ENCODE data around the gene ITPRIP. TPM values are rescaled to one million over a fixed set of nuclear protein-coding genes. Genes with fewer than 3 reads are reported as not detected.

Gene ITPRIP
- total and polyA plus RNA-seq, 2 donors from 2014 or later = 9.0 to 21.6 TPM

DNA sequence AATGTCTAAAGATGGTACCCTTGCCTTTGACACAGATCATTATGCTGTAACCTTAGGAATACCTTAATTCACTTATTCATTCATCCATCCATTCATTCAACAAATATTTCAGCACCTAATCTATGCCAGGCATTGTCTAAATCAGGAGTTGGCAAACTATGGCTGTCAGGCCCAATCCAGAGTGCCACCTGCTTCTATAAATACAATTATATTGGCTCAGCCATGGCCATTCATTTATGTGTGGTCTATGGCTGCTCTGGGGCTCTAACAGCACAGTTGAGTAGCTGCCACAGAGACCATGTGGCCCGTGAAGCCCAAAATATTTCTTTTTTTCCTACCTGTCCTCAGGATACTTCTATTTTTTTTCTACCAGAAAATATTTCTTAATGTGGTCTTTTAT is 6.0 kb upstream of the ITPRIP start:
- H3K27me3 ChIP-seq (ENCODE audit: control insufficient read depth, insufficient read depth, low read length) = no peaks in the 10 kb centered on the region
- H3K27ac ChIP-seq (ENCODE audit: low read depth in 2 of 2, low read length in 2 of 2) = no peak overlapping the region
- no peak overlapping the region for H3K9ac ChIP-seq (ENCODE audit: low read length in 3 of 3)
- DNase-seq (no peak), FAIRE-seq (no peak)
- intact Hi-C loops (cut with DNase I) = no loop called here
- H3K4me3 ChIP-seq (ENCODE audit: low read length in 3 of 3) = no peak overlapping the region
- TF ChIP-seq, protein P1, sequence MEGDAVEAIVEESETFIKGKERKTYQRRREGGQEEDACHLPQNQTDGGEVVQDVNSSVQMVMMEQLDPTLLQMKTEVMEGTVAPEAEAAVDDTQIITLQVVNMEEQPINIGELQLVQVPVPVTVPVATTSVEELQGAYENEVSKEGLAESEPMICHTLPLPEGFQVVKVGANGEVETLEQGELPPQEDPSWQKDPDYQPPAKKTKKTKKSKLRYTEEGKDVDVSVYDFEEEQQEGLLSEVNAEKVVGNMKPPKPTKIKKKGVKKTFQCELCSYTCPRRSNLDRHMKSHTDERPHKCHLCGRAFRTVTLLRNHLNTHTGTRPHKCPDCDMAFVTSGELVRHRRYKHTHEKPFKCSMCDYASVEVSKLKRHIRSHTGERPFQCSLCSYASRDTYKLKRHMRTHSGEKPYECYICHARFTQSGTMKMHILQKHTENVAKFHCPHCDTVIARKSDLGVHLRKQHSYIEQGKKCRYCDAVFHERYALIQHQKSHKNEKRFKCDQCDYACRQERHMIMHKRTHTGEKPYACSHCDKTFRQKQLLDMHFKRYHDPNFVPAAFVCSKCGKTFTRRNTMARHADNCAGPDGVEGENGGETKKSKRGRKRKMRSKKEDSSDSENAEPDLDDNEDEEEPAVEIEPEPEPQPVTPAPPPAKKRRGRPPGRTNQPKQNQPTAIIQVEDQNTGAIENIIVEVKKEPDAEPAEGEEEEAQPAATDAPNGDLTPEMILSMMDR (IDR thresholded peaks at IDR 0.05; ENCODE audit: borderline replicate concordance, extremely low read depth, insufficient read depth) = no peak
- no peaks in the 10 kb centered on the region for H3K36me3 ChIP-seq (ENCODE audit: control insufficient read depth in 2 of 3, insufficient read depth in 3 of 3, low read length in 3 of 3)
- peaks cover 0 to 7% (median 4%) of the 10 kb centered on the region in 3 donors for H3K4me1 ChIP-seq (ENCODE audit: control insufficient read depth in 2 of 3, insufficient read depth in 2 of 3, low read depth in 1 of 3, low read length in 3 of 3)
- no peaks in the 10 kb centered on the region for H3K9me3 ChIP-seq (ENCODE audit: control insufficient read depth in 2 of 3, insufficient read depth in 1 of 3, low read length in 3 of 3)

GRCh38 chr10:104342941-104343411 is 4.7 kb upstream of the ITPRIP start:
- no peaks in the 10 kb centered on the region for H3K9me3 ChIP-seq (ENCODE audit: control insufficient read depth in 2 of 3, insufficient read depth in 1 of 3, low read length in 3 of 3)
- DNase-seq (no peak), FAIRE-seq (no peak)
- intact Hi-C loops (cut with DNase I) = no loop called here
- no peaks in the 10 kb centered on the region for H3K36me3 ChIP-seq (ENCODE audit: control insufficient read depth in 2 of 3, insufficient read depth in 3 of 3, low read length in 3 of 3)
- H3K27ac ChIP-seq (ENCODE audit: low read depth in 2 of 2, low read length in 2 of 2) = peak overlapping the region; percentile 27 to 86
- TF ChIP-seq, protein P1 (IDR thresholded peaks at IDR 0.05; ENCODE audit: borderline replicate concordance, extremely low read depth, insufficient read depth) = no peak
- H3K27me3 ChIP-seq (ENCODE audit: control insufficient read depth, insufficient read depth, low read length) = no peaks in the 10 kb centered on the region
- peaks cover 0 to 8% (median 4%) of the 10 kb centered on the region in 3 donors for H3K4me1 ChIP-seq (ENCODE audit: control insufficient read depth in 2 of 3, insufficient read depth in 2 of 3, low read depth in 1 of 3, low read length in 3 of 3)
- H3K4me3 ChIP-seq (ENCODE audit: low read length in 3 of 3) = no peak overlapping the region
- H3K9ac ChIP-seq (ENCODE audit: low read length in 3 of 3) = no peak overlapping the region

DNA sequence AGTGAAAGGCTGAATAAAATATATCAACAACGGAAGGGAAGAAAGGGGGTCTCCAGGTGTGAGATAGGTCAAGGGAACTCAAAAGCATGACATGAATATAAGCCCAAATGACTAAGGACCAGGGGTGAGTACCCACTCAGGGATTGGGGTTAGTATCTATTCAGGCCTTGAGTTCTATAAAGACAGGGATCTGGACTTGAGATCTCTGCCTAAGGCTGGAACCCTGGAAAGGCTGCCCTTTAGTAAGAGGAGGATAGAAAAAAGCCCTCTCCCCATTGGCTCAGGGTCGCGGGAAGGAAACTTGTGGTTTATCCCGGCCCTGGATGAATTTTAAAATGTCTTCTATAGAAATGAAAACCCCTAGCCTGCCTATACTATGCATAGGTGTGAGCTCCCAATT is 2.4 kb upstream of the ITPRIP start:
- Histone ChIP-seq H3K4me1 (ENCODE audit: control insufficient read depth in 2 of 3, insufficient read depth in 2 of 3, low read depth in 1 of 3, low read length in 3 of 3) (peaks cover 4 to 11% (median 5%) of the 10 kb centered on the region in 3 donors), H3K27me3 (ENCODE audit: control insufficient read depth, insufficient read depth, low read length) (no peaks in the 10 kb centered on the region), H3K9ac (ENCODE audit: low read length in 3 of 3) (peak overlapping the region in 2 of 3 donors; percentile 2 to 94), H3K36me3 (ENCODE audit: control insufficient read depth in 2 of 3, insufficient read depth in 3 of 3, low read length in 3 of 3) (no peaks in the 10 kb centered on the region), H3K9me3 (ENCODE audit: control insufficient read depth in 2 of 3, insufficient read depth in 1 of 3, low read length in 3 of 3) (no peaks in the 10 kb centered on the region), H3K4me3 (ENCODE audit: low read length in 3 of 3) (peak overlapping the region in 1 of 3 donors; percentile 82), H3K27ac (ENCODE audit: low read depth in 2 of 2, low read length in 2 of 2) (peak overlapping the region; percentile 98)
- DNase-seq (no peak), FAIRE-seq (no peak)
- TF ChIP-seq, protein P1 (IDR thresholded peaks at IDR 0.05; ENCODE audit: borderline replicate concordance, extremely low read depth, insufficient read depth) = no peak
- intact Hi-C loops (cut with DNase I) = no loop called here

- FAIRE-seq = no peak
- Histone ChIP-seq H3K27ac (ENCODE audit: low read depth in 2 of 2, low read length in 2 of 2) (peak overlapping the region; percentile 98), H3K36me3 (ENCODE audit: control insufficient read depth in 2 of 3, insufficient read depth in 3 of 3, low read length in 3 of 3) (no peaks in the 10 kb centered on the region), H3K9me3 (ENCODE audit: control insufficient read depth in 2 of 3, insufficient read depth in 1 of 3, low read length in 3 of 3) (no peaks in the 10 kb centered on the region), H3K4me1 (ENCODE audit: control insufficient read depth in 2 of 3, insufficient read depth in 2 of 3, low read depth in 1 of 3, low read length in 3 of 3) (peaks cover 4 to 14% (median 5%) of the 10 kb centered on the region in 3 donors), H3K4me3 (ENCODE audit: low read length in 3 of 3) (peak overlapping the region in 1 of 3 donors; percentile 82), H3K9ac (ENCODE audit: low read length in 3 of 3) (peak overlapping the region in 2 of 3 donors; percentile 26 to 94), H3K27me3 (ENCODE audit: control insufficient read depth, insufficient read depth, low read length) (no peaks in the 10 kb centered on the region)
- no peak for DNase-seq
- intact Hi-C loops (cut with DNase I) = no loop called here
- TF ChIP-seq, protein P1 (IDR thresholded peaks at IDR 0.05; ENCODE audit: borderline replicate concordance, extremely low read depth, insufficient read depth) = no peak
Observed at GRCh38 chr10:104340111-104340526, 1.9 kb upstream of the ITPRIP start.
